ENCODE data around the gene CYFIP2.
"Not testable (repeated sequence)": the region's sequence is repeated elsewhere in the genome, so short reads cannot be mapped to it uniquely, and the experiment has no call there.

The CYFIP2 gene

DNA sequence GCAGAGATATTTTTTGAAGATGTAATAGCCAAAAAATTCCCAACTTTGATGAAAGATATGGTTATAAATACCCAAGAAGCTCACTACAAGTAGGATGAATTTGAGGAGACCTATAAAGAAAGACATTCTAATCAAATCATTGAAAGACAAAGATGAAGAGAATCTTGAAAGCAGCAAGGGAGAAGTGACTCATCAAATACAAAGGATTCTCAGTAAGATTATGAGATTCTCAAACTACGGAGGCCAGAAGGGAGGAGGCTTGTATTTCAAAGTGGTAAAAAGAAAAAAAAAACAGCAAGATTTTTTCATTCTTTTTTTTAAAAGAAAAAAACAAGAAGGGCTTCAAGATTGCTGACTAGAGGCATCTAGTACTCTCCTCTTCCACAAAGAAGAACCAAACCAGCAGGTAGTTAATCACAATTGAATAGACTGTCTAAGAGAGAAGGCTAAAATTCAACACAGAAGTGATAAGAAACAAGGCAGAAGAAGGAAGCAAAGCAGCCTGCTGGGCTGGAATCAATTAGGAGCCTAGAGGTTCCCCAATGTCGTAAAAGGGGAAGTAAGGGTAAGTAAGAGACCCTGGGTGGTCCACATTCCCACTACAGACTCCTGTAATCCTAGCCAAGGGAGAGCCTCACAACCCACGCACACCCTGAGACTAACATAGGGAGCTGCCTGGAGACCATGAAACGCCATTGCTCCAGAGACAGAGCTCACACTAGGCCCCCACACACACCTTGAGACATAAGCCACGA, 135.0 kb downstream of the CYFIP2 start:
- peak; percentile 44 for DNase-seq

DNA sequence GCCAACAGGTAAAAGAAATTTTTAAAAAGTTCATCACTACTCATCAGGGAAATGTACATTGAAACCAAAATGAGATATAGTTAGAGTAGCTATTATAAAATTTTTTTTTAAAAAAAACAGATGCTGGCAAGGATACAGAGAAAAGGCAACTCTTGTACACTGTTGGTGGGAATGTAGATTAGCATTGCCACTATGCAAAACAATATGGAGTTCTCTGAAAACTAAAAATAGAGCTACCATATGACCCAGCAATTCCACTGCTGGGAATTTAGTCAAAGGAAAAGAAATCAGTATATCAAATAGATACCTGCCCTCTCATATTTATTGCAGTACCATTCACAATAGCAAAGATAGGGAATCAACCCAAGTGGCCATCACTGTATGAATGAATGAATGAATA, 149.9 kb downstream of the CYFIP2 start:
- no peak for DNase-seq

DNA sequence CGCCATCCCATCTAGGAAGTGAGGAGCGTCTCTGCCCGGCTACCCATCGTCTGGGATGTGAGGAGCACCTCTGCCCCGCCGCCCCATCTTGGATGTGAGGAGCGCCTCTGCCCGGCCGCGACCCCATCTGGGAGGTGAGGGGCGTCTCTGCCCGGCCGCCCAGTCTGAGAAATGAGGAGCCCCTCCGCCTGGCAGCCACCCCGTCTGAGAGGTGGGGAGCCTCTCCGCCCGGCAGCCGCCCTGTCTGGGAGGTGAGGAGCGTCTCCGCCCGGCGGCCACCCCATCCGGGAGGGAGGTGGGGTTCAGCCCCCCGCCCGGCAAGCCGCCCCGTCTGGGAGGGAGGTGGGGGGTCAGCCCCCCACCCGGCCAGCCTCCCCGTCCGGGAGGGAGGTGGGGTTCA, 153.6 kb downstream of the CYFIP2 start:
- DNase-seq, result not testable (repeated sequence)

DNA sequence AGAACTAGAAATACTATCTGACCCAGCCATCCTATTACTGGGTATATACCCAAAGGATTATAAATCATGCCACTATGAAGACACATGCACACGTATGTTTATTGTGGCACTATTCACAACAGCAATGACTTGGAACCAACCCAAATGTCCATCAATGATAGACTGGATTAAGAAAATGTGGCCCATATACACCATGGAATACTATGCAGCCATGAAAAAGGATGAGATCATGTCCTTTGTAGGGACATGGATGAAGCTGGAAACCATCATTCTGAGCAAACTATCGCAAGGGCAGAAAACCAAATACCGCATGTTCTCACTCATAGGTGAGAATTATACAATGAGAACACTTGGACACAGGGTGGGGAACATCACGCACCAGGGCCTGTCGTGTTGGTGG, 164.0 kb downstream of the CYFIP2 start:
- not testable (repeated sequence) for DNase-seq

DNA sequence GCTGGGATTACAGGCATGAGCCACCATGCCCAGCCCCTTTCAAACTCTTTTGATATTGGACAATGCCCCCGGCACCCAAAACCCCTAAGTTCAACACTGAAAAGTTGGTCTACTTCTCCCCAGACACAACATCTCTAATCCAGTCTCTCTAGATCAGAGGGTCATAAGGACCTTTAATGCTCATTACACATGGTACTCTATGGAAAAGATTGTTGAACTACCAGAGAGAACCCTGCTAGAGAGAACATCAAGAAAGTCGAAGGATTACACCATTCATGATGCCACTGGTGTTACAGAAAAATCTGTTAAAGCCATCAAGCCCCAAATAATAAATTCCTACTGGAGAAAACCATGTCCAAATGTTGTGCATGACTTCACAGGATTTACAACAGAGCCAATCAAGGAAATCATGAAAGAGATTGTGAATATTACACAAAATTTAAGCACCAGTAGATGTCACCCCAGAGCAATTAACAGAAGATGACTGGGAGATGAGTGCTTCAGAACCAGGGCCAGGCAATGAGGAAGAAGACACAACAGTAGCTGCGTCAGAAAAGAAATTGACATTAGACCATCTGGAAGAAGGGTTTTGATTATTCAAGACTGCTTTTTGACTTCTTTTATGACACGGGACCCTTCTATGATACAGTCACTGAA, 165.7 kb downstream of the CYFIP2 start:
- DNase-seq, result peak; percentile 79

DNA sequence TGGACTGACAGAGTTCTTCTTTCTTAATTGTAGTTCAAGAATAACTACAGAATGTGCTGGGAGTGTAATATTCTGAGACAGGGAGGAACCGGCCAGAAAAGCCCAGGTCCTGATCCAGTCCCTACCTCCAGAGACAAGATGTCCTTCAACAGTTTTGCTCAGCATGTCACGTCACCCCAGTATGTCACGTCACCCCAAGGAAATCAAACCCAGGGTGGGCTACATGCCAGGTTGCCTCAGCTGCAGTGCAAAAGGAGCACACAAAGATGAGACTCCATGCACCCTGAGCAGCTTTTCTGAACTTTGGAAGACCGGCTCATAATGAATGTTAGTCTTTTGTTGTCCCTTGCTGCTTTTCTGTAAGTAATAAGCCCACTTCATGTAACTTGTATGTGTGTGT, 168.2 kb downstream of the CYFIP2 start:
- no peak for DNase-seq

DNA sequence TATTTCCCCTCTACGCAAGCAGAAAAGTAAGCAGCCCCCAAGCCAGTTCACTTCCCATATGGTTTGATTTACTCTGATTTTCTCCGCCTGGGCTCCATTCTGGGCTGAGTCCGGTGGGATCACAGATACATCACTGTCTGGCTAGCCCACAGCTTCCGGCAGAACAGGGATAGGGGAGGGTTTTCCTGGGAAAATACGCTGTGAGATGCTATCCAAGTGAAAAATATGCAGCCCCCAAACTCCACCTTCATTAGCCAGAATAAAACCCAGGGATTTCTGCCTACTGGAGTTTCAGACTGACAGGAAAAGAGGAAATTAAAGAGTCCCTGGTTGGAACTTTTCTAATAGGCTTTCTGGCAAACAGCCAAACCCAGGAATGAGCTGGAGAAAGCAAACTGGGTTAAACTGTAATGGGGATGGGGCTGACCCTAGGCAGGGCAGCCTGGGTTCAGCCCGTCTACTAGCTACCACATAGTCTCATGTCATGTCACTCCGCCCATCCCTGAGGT, 177.2 kb downstream of the CYFIP2 start:
- peak; percentile 75 for DNase-seq

DNA sequence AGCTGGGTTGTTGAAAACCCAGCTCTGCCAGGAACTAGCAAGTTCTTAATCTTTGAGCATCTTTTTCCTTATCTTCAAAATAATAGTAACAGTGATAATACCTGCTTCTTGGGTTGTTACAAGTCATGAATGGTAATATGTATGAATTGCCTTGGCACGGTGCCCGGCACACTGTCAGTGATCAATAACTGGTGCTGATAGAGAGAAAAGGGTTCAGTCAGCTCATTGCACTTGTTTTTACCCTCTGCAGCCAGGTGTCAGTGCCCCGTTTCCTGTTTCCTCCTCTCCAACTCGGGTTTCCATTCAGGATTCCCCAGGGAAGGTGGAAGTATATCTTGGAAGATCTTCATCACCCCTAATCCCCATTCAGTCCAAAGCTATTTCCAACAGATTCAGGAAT, 178.3 kb downstream of the CYFIP2 start:
- DNase-seq, result no peak

Data from fibroblast of skin of right biceps (primary cell).